CD4-positive, alpha-beta T cell treated with Interleukin-17A for 4 hours (primary cell): ENCODE measurements around the gene PDE8B.
A peak's percentile ranks its signal among the peaks of the same experiment; 100 is the strongest.

ENCODE experiments used
- DNase-seq: peaks from one replicate; pipeline ENCODE4 v3.0.0-alpha.2; 2020; ENCODE audit warnings: mixed read lengths

Gene PDE8B, protein sequence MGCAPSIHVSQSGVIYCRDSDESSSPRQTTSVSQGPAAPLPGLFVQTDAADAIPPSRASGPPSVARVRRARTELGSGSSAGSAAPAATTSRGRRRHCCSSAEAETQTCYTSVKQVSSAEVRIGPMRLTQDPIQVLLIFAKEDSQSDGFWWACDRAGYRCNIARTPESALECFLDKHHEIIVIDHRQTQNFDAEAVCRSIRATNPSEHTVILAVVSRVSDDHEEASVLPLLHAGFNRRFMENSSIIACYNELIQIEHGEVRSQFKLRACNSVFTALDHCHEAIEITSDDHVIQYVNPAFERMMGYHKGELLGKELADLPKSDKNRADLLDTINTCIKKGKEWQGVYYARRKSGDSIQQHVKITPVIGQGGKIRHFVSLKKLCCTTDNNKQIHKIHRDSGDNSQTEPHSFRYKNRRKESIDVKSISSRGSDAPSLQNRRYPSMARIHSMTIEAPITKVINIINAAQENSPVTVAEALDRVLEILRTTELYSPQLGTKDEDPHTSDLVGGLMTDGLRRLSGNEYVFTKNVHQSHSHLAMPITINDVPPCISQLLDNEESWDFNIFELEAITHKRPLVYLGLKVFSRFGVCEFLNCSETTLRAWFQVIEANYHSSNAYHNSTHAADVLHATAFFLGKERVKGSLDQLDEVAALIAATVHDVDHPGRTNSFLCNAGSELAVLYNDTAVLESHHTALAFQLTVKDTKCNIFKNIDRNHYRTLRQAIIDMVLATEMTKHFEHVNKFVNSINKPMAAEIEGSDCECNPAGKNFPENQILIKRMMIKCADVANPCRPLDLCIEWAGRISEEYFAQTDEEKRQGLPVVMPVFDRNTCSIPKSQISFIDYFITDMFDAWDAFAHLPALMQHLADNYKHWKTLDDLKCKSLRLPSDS

GRCh38 chr5:77210091-77210963 is at the start of gene PDE8B:
PDE8B (plus strand) TSS chr5:77210680; CDS start chr5:77210926, 246 bp downstream.
- peak; percentile 18 for DNase-seq

DNA sequence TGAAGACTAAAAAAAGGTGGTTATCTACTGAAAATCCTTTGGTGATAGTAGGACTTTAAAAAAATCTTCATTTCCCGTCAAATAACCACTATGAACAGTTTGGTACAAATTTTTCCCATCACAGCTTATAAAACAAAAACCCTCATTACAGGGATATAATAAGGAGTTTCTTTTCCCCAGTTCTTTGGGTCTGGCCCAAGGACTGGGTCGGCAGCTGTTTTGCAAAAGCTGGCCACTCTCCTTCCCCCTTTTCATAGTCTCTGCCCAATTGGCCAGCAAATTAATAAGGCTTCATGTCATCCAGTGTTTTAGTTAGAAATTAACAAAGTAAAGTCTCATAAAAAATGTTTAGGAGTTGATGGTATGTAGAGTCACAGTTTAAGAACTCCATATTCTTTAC is 47.0 kb upstream of the PDE8B start:
- no peak for DNase-seq

- no peak for DNase-seq
Observed at GRCh38 chr5:77167063-77167462, 43.4 kb upstream of the PDE8B start.

GRCh38 chr5:77167695-77168121 is 42.8 kb upstream of the PDE8B start:
- DNase-seq, result no peak

DNA sequence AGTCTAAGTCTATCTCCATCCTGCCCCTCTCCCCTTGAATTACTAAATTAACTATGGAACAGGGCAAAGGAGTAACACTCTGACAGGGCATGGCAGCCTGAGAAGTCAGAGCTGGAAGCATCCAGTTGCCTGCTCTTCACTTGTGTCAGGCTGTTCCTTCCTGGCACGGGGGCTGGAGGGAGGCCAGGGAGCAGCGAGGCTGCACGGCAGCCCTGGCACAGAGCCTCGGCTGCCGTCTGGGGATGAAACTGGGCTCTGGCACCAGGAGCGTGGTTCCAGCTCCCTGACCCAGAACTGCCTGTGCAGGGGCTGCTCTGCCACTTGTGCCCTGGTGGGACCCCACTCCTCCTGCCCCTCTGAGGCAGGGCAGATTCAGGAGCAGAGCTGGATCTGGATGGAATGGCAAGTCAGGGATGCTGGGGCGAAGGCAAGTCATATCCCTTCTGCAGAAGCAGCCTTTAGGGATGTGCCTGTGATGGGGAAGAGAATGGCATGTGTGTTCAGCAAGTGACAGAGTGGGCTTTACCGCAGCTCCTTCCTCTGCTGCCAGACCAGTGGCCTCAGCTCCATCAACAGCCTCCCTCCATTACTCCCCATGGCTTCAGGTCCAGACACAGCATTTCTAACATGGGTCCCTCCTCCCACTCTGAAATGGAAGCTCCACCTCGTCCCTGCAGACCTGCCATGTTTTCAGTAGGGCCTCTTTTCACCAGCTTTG is 42.2 kb upstream of the PDE8B start:
- DNase-seq, result no peak

- no peak for DNase-seq
Observed at GRCh38 chr5:77168879-77169244, 41.6 kb upstream of the PDE8B start.

DNA sequence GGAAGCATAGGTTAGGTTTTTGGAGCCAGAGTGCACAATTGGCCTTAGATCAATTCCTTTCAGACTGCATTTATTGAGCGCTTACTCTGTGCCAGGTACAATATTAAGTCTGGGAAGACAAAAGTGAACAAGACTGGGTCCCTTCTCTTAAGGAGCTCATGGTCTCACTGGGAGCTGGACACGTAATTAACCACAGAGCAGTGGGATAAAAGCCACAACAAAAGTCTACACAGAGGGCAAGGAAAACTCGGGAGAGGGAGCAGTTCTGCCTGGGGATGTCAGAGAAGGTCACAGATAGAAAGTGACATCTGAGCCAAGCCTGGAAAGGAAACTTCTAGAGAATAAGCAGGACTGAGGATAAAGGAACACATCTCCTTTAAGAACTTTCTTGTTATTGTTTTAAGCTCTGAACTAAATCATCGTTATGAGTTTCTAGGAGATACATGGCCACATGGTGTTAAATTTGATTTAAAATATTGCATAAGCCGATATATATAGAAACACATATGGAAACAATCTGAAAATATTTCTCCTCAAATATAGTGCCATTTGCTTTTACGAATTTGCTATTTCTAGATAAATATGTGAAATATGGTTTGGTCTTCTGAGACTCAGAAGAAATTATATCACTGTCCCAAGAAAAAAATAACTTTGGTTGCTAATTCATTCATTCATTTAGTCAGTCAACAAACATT is 40.1 kb upstream of the PDE8B start:
- no peak for DNase-seq

DNA sequence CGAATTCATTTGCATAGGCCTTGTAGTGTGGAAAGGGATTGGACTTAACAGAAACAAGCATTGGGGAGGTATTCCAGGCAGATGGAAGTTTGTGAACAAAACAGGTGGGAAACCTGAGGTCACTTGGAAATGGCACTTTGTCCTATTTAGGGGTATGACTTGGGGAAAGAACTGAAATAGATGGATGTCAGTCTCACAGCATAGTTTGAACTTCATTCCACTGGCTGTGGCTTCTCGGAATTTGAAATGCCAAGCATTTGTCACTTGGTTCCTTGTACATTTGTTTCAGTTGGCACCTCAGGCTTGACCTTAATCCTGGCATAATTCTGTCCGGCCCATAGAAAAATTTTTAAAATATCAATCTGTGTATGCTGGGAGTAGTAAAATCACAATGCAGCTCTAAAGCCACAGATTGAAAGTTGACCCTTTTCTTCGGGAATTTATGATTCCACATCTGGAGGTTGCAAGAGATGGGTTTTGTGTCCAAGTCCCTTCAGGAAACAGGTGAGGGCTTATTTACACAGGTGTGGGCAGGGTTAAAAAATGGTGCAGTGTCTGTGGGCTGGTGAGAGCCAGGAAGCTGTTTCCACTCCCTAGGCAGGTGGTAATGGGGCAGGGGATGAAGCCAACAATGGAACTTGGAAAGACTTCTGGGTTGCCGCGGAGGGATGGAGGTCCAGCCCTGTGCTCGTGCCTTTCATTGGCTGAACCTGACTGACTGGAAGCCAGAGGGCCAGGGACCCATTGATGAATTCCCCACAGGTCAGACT is 39.2 kb upstream of the PDE8B start:
- DNase-seq, result no peak

GRCh38 chr5:77172713-77173328 is 37.7 kb upstream of the PDE8B start:
- DNase-seq, result no peak

DNA sequence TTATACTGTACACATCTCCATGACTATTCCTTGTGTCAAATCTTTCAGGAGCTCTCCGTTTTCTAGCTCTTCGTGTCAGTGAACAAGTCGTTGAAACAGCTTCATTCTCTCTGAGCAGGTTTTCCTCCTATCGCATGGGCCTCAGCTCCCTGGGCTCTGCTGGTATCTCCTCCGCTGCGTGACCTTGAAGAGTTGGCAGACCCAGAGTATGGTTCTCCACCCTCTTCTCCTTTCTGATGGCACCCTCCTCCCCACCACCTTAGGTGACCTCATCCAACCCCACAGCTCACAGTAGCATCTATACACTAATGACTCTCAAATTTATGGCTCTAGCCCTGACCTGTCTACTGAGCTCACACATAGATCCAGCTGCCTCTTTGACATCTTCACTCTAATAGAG is 36.0 kb upstream of the PDE8B start:
- DNase-seq, result no peak

- DNase-seq, result no peak
Observed at GRCh38 chr5:77175231-77175630, 35.2 kb upstream of the PDE8B start.

- DNase-seq, result no peak
Observed at GRCh38 chr5:77176429-77176828, 34.1 kb upstream of the PDE8B start.

GRCh38 chr5:77177576-77177975 is 32.9 kb upstream of the PDE8B start:
- no peak for DNase-seq

GRCh38 chr5:77180167-77181081 is 30.1 kb upstream of the PDE8B start:
- no peak for DNase-seq

GRCh38 chr5:77181173-77181572 is 29.3 kb upstream of the PDE8B start:
- DNase-seq, result no peak

DNA sequence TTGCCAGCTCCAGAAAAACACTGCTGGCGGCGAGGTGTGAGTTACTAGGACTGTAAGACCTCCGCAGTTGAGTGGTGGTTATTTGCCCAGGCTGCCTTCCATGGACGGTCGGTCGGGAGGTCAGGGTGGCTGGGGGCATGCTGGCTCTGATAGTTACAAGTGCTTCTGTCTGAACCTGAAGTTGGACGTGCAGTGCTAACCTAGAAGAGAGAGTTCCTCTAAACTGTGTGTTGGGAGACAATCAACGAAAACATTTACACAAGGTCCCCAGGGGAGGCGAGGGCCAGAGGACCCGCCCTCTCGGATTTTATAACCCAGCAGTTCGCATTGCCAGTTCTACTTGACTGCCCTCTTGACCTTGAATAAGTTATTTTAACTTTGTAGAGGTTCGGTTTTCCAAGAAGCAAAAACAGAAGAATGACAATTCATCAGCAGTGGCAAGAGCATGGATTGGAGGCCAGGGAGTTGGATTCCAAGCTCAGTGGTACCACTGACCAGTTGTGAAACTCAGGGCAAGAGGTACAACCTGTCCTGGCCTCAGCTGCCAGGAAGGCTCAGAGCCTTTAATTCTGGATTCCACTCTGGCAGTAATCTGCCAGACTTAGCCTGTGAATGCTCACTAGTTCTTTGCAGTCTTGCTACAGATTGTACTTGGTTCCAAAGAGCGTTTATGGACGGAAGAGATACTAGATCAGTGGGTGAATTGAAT is 28.7 kb upstream of the PDE8B start:
- no peak for DNase-seq

- DNase-seq, result no peak
Observed at GRCh38 chr5:77182367-77182766, 28.1 kb upstream of the PDE8B start.

GRCh38 chr5:77186652-77187370 is 23.7 kb upstream of the PDE8B start:
- DNase-seq, result no peak
